ENCODE data around the gene LRMDA.

DNA sequence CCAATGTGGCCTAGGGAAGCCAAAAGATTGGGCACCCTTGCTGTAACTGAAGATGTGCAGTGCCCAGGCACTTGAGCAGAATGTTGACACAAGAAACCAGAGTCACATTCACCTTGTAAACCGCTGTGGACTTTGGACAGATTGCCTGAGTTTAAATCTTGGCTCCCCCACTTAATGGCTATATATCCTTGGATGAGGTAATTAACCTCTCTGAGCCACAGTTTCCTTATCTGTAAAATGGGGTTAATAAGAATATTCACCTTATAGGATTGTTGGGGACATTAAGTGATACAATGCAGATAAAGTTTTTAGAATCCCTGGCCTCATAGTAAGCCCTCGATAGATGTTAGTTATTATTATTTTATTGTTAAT, 331.0 kb downstream of the LRMDA start:
- TF ChIP-seq, protein P1, sequence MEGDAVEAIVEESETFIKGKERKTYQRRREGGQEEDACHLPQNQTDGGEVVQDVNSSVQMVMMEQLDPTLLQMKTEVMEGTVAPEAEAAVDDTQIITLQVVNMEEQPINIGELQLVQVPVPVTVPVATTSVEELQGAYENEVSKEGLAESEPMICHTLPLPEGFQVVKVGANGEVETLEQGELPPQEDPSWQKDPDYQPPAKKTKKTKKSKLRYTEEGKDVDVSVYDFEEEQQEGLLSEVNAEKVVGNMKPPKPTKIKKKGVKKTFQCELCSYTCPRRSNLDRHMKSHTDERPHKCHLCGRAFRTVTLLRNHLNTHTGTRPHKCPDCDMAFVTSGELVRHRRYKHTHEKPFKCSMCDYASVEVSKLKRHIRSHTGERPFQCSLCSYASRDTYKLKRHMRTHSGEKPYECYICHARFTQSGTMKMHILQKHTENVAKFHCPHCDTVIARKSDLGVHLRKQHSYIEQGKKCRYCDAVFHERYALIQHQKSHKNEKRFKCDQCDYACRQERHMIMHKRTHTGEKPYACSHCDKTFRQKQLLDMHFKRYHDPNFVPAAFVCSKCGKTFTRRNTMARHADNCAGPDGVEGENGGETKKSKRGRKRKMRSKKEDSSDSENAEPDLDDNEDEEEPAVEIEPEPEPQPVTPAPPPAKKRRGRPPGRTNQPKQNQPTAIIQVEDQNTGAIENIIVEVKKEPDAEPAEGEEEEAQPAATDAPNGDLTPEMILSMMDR (IDR thresholded peaks at IDR 0.05): no peak
- TF ChIP-seq POLR2A (IDR thresholded peaks at IDR 0.05): no peak
